Measurements from ENCODE around the gene SH3PXD2A.

DNA sequence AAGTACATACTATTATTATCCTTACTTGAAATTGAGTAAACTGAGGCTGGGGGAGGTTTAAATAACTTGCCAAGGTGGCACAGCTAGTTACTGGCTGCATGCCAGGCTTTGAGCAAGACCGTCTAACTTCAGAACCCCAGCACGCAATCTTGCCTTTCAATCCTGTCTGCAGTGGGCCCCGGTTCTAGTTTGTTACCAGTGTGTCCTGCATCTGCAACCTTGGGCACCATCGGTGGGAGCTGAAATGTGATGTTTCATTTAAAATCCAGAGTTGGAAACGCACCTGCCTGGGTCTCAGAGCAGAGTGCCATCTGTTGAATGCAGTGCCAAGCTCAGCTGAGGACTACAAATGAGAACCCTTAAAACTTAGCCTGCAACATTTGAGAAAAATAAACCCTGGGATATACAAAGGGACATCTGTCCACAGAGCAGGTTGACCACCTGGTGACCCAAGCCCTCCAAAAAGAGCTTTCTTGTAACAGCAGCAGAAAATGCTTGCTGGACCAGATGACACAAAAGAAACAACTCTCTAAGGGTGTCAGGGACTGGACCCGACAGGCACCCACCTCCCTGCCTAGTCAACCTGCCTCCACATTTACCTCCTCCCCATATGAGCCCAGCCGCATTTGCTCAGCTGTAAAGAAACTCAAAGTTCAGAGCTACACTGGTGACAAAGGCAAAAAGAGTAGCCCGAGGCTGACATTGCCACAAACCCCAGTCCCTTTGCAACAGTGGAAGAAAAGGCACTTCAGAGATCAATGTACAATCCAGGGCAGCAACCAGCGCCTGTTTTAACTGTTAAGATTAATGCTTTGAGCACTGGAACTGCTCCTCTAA, 1.7 kb downstream of the SH3PXD2A start:
- TF ChIP-seq, protein P1, sequence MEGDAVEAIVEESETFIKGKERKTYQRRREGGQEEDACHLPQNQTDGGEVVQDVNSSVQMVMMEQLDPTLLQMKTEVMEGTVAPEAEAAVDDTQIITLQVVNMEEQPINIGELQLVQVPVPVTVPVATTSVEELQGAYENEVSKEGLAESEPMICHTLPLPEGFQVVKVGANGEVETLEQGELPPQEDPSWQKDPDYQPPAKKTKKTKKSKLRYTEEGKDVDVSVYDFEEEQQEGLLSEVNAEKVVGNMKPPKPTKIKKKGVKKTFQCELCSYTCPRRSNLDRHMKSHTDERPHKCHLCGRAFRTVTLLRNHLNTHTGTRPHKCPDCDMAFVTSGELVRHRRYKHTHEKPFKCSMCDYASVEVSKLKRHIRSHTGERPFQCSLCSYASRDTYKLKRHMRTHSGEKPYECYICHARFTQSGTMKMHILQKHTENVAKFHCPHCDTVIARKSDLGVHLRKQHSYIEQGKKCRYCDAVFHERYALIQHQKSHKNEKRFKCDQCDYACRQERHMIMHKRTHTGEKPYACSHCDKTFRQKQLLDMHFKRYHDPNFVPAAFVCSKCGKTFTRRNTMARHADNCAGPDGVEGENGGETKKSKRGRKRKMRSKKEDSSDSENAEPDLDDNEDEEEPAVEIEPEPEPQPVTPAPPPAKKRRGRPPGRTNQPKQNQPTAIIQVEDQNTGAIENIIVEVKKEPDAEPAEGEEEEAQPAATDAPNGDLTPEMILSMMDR (conservative IDR thresholded peaks at IDR 0.05; ENCODE audit: low read depth, low read length) = no peak
- TF ChIP-seq EZH2 (IDR thresholded peaks at IDR 0.05; ENCODE audit: borderline replicate concordance, low read depth, low read length, poor library complexity, severe bottlenecking) = no peak
